ENCODE results near the gene MELTF. TPM values are rescaled to one million over a fixed set of nuclear protein-coding genes. Genes with fewer than 3 reads are reported as not detected.

MELTF gene
- total and polyA plus RNA-seq, 9 of the 15 experiments (the other 6 are each of a cell fraction or from before 2014, with no cell fraction given), result 0.35 to 10.5 (median 4.5) TPM

- TF ChIP-seq CLOCK (CRISPR knock-in tag; IDR thresholded peaks at IDR 0.05; ENCODE audit: borderline replicate concordance) (no peak), E2F1 (CRISPR knock-in tag; IDR thresholded peaks at IDR 0.05) (no peak), GMEB1 (CRISPR knock-in tag; IDR thresholded peaks at IDR 0.05) (no peak)
Observed at GRCh38 chr3:197023241-197023997, 6.2 kb downstream of the MELTF start (continued).

All from K562 (cell line).